Measurements from ENCODE around the gene RACGAP1.

DNA sequence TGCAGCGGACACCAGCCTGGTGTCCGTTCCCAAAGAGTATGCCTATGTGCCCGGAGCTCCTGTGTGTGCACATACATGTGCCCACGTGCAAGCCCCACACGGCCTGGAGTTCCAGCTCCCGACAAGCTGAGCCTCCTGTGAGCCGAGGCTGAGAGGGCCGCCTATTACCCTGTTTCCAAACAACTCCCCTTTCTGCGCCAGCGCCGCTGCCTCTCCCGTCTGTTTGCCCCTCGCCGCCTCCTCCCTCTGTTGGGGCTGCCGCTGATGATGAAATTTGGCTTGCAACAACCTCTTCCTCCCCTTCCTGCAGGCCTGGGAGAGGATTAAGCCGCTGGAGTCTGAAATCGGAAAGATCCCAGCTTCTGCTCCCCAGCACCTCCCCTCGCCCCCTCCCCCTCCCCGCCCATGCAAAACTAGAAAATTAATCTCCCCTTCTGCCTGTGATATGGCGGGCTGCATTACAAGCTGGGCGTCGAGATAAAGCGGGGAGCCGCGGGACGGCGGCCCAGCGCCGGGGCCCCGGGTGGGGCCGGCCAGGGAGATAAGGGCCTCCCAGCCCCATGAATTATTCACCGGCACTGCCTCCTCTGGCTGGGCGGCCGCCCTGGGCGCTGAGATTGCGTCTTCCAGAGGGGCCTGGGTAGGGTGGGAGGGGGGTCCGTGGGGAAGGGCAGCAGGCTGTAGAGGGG lies 25.3 kb upstream of the RACGAP1 start:
- TF ChIP-seq, protein P1, sequence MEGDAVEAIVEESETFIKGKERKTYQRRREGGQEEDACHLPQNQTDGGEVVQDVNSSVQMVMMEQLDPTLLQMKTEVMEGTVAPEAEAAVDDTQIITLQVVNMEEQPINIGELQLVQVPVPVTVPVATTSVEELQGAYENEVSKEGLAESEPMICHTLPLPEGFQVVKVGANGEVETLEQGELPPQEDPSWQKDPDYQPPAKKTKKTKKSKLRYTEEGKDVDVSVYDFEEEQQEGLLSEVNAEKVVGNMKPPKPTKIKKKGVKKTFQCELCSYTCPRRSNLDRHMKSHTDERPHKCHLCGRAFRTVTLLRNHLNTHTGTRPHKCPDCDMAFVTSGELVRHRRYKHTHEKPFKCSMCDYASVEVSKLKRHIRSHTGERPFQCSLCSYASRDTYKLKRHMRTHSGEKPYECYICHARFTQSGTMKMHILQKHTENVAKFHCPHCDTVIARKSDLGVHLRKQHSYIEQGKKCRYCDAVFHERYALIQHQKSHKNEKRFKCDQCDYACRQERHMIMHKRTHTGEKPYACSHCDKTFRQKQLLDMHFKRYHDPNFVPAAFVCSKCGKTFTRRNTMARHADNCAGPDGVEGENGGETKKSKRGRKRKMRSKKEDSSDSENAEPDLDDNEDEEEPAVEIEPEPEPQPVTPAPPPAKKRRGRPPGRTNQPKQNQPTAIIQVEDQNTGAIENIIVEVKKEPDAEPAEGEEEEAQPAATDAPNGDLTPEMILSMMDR (IDR thresholded peaks at IDR 0.05): no peak
- TF ChIP-seq POLR2A (IDR thresholded peaks at IDR 0.05): no peak
- TF ChIP-seq POLR2AphosphoS5 (IDR thresholded peaks at IDR 0.05): peak; percentile 6
- no peak for TF ChIP-seq EP300 (IDR thresholded peaks at IDR 0.05)

Data from gastroesophageal sphincter (tissue), 3 donors.